ENCODE data around the gene HNRNPU.

Gene HNRNPU

GRCh38 chr1:244862699-244863490 lies 1.4 kb downstream of the HNRNPU start:
- peak; percentile 96 to 99 (median 98) for DNase-seq

GRCh38 chr1:244862354-244862698 lies 2.0 kb downstream of the HNRNPU start:
- peak in 3 of 4 experiments; percentile 19 to 23 (median 23) for DNase-seq

- peak in 1 of 4 experiments; percentile 20 for DNase-seq
Measured at GRCh38 chr1:244861683-244862082, 2.7 kb downstream of the HNRNPU start.

GRCh38 chr1:244860914-244861610 lies 3.3 kb downstream of the HNRNPU start:
- DNase-seq: no peak

GRCh38 chr1:244860078-244860477 lies 4.3 kb downstream of the HNRNPU start:
- DNase-seq: no peak

- no peak for DNase-seq
Measured at GRCh38 chr1:244858357-244858756, 6.0 kb downstream of the HNRNPU start.

GRCh38 chr1:244857761-244858160 lies 6.6 kb downstream of the HNRNPU start:
- no peak for DNase-seq

GRCh38 chr1:244854865-244855578 lies 9.3 kb downstream of the HNRNPU start:
- DNase-seq: no peak

GRCh38 chr1:244854166-244854565 lies 10.2 kb downstream of the HNRNPU start:
- peak in 3 of 4 experiments; percentile 34 to 61 (median 53) for DNase-seq

GRCh38 chr1:244852694-244853093 lies 11.6 kb downstream of the HNRNPU start:
- DNase-seq: no peak

- no peak for DNase-seq
Measured at GRCh38 chr1:244851546-244852231, 12.7 kb downstream of the HNRNPU start.

- no peak for DNase-seq
Measured at GRCh38 chr1:244850896-244851295, 13.4 kb downstream of the HNRNPU start.

GRCh38 chr1:244850099-244850852 lies 14.1 kb downstream of the HNRNPU start:
- no peak for DNase-seq

GRCh38 chr1:244849189-244849866 lies 15.0 kb downstream of the HNRNPU start:
- no peak for DNase-seq

- no peak for DNase-seq
Measured at GRCh38 chr1:244846653-244847052, 17.7 kb downstream of the HNRNPU start.

- DNase-seq: no peak
Measured at GRCh38 chr1:244844155-244845121, 19.9 kb downstream of the HNRNPU start.

GRCh38 chr1:244843148-244843978 lies 21.0 kb downstream of the HNRNPU start:
- DNase-seq: no peak

- DNase-seq: no peak
Measured at GRCh38 chr1:244841273-244841927, 22.9 kb downstream of the HNRNPU start.

All from suppressor macrophage (primary cell).